ENCODE data around the gene SPATA3.

Gene SPATA3

GRCh38 chr2:231039821-231040364, 44.0 kb downstream of the SPATA3 start:
- TF ChIP-seq EZH2phosphoT487 (IDR thresholded peaks at IDR 0.05; ENCODE audit: low read depth) = no peak
- no peak for TF ChIP-seq CTCF (IDR thresholded peaks at IDR 0.05; ENCODE audit: low read depth, low read length)
- Histone ChIP-seq H3K9me3 (ENCODE audit: insufficient read depth, low read length) (no peaks in the 10 kb centered on the region), H3K79me2 (ENCODE audit: low read length) (no peaks in the 10 kb centered on the region), H3K27ac (ENCODE audit: low read length) (no peak overlapping the region), H3K4me1 (ENCODE audit: low read length) (no peaks in the 10 kb centered on the region), H3K36me3 (replicated peaks; ENCODE audit: low read depth, low read length) (no peaks in the 10 kb centered on the region), H3K27me3 (ENCODE audit: low read depth, low read length) (0 out of 2 replicates have a peak, but pooled peaks cover 3% of the 10 kb centered on the region), H2AFZ (ENCODE audit: low read depth, low read length) (no peak overlapping the region), H3K9ac (ENCODE audit: low read length) (no peak overlapping the region), H3K4me2 (ENCODE audit: low read length) (no peak overlapping the region), H3K4me3 (ENCODE audit: low read length) (no peak overlapping the region), H4K20me1 (ENCODE audit: insufficient read depth, low read length) (no peaks in the 10 kb centered on the region)

- no peak overlapping the region for H3K9ac ChIP-seq (ENCODE audit: low read length)
- no peak overlapping the region for H3K27ac ChIP-seq (ENCODE audit: low read length)
- H3K4me2 ChIP-seq (ENCODE audit: low read length) = no peak overlapping the region
- TF ChIP-seq EZH2phosphoT487 (IDR thresholded peaks at IDR 0.05; ENCODE audit: low read depth) = no peak
- no peak for TF ChIP-seq CTCF (IDR thresholded peaks at IDR 0.05; ENCODE audit: low read depth, low read length)
- H3K36me3 ChIP-seq (replicated peaks; ENCODE audit: low read depth, low read length) = no peaks in the 10 kb centered on the region
- H3K4me1 ChIP-seq (ENCODE audit: low read length) = no peaks in the 10 kb centered on the region
- no peaks in the 10 kb centered on the region for H3K9me3 ChIP-seq (ENCODE audit: insufficient read depth, low read length)
- no peak overlapping the region; the same call in 1 of the 2 replicates for H2AFZ ChIP-seq (ENCODE audit: low read depth, low read length)
- no peaks in the 10 kb centered on the region for H4K20me1 ChIP-seq (ENCODE audit: insufficient read depth, low read length)
- H3K4me3 ChIP-seq (ENCODE audit: low read length) = no peak overlapping the region
- no peaks in the 10 kb centered on the region for H3K79me2 ChIP-seq (ENCODE audit: low read length)
- 0 out of 2 replicates have a peak, but pooled peaks cover 3% of the 10 kb centered on the region for H3K27me3 ChIP-seq (ENCODE audit: low read depth, low read length)
Measured at GRCh38 chr2:231041061-231041689, 45.3 kb downstream of the SPATA3 start.

- Histone ChIP-seq H3K27me3 (ENCODE audit: low read depth, low read length) (0 out of 2 replicates have a peak, but pooled peaks cover 3% of the 10 kb centered on the region), H3K4me2 (ENCODE audit: low read length) (no peak overlapping the region), H3K36me3 (replicated peaks; ENCODE audit: low read depth, low read length) (no peaks in the 10 kb centered on the region), H3K79me2 (ENCODE audit: low read length) (no peaks in the 10 kb centered on the region), H3K27ac (ENCODE audit: low read length) (no peak overlapping the region), H2AFZ (ENCODE audit: low read depth, low read length) (no peak overlapping the region), H3K4me3 (ENCODE audit: low read length) (no peak overlapping the region), H3K9me3 (ENCODE audit: insufficient read depth, low read length) (no peaks in the 10 kb centered on the region), H4K20me1 (ENCODE audit: insufficient read depth, low read length) (no peaks in the 10 kb centered on the region), H3K4me1 (ENCODE audit: low read length) (no peaks in the 10 kb centered on the region), H3K9ac (ENCODE audit: low read length) (no peak overlapping the region)
- TF ChIP-seq EZH2phosphoT487 (IDR thresholded peaks at IDR 0.05; ENCODE audit: low read depth) (no peak), CTCF (IDR thresholded peaks at IDR 0.05; ENCODE audit: low read depth, low read length) (no peak)
Measured at GRCh38 chr2:231043796-231044195, 47.9 kb downstream of the SPATA3 start.

- Histone ChIP-seq H3K27me3 (ENCODE audit: low read depth, low read length) (no peaks in the 10 kb centered on the region), H3K4me3 (ENCODE audit: low read length) (no peak overlapping the region), H3K36me3 (replicated peaks; ENCODE audit: low read depth, low read length) (no peaks in the 10 kb centered on the region), H4K20me1 (ENCODE audit: insufficient read depth, low read length) (no peaks in the 10 kb centered on the region), H3K79me2 (ENCODE audit: low read length) (no peaks in the 10 kb centered on the region), H2AFZ (ENCODE audit: low read depth, low read length) (no peak overlapping the region), H3K9me3 (ENCODE audit: insufficient read depth, low read length) (no peaks in the 10 kb centered on the region), H3K9ac (ENCODE audit: low read length) (no peak overlapping the region), H3K27ac (ENCODE audit: low read length) (no peak overlapping the region), H3K4me2 (ENCODE audit: low read length) (no peak overlapping the region), H3K4me1 (ENCODE audit: low read length) (no peaks in the 10 kb centered on the region)
- no peak for TF ChIP-seq EZH2phosphoT487 (IDR thresholded peaks at IDR 0.05; ENCODE audit: low read depth)
- TF ChIP-seq CTCF (IDR thresholded peaks at IDR 0.05; ENCODE audit: low read depth, low read length) = no peak
Measured at GRCh38 chr2:231046916-231047273, 51.0 kb downstream of the SPATA3 start.
